ENCODE results near the gene SARM1. TPM values are rescaled to one million over a fixed set of nuclear protein-coding genes. Genes with fewer than 3 reads are reported as not detected.

SARM1 gene
- total and polyA plus RNA-seq, 9 of the 15 experiments (the other 6 are each of a cell fraction or from before 2014, with no cell fraction given), result 0.04 to 0.55 (median 0.11) TPM; not detected in 2

GRCh38 chr17:28357061-28357900 is 14.2 kb upstream of the SARM1 start, which contains the start of gene POLDIP2 (continued):
- TF ChIP-seq ZNF75A (CRISPR knock-in tag; IDR thresholded peaks at IDR 0.05), result no peak
- TF ChIP-seq BRF1 (IDR thresholded peaks at IDR 0.05; ENCODE audit: borderline replicate concordance, extremely low read depth, insufficient read length), result no peak
- TF ChIP-seq BCLAF1 (IDR thresholded peaks at IDR 0.05; ENCODE audit: borderline replicate concordance in 1 of 2, control insufficient read depth in 1 of 2, low read depth in 2 of 2, low read length in 1 of 2), result peak in 1 of 2 experiments; percentile 89; a peak in 1 of 4 replicates
- TF ChIP-seq TGIF2 (CRISPR knock-in tag; IDR thresholded peaks at IDR 0.05), result no peak
- TF ChIP-seq RBFOX2 (IDR thresholded peaks at IDR 0.05; ENCODE audit: low read depth, low read length), result peak; percentile 97
- TF ChIP-seq GTF2A2 (tag; IDR thresholded peaks at IDR 0.05), result no peak
- TF ChIP-seq ZNF780A (CRISPR knock-in tag; IDR thresholded peaks at IDR 0.05), result no peak
- TF ChIP-seq DNMT1 (IDR thresholded peaks at IDR 0.05), result no peak
- no peak for TF ChIP-seq ZNF77 (CRISPR knock-in tag; IDR thresholded peaks at IDR 0.05)
- TF ChIP-seq ZNF280B (CRISPR knock-in tag; IDR thresholded peaks at IDR 0.05), result no peak
- no peak for TF ChIP-seq LEF1 (IDR thresholded peaks at IDR 0.05)
- no peak for TF ChIP-seq SMARCC2 (IDR thresholded peaks at IDR 0.05; ENCODE audit: low read depth)
- TF ChIP-seq SOX6 (IDR thresholded peaks at IDR 0.05), result peak; percentile 29; the same call in 1 of the 2 replicates
- no peak for TF ChIP-seq ZNF830 (CRISPR knock-in tag; IDR thresholded peaks at IDR 0.05)
- peak; percentile 90 for TF ChIP-seq THAP12 (CRISPR knock-in tag; IDR thresholded peaks at IDR 0.05)
- TF ChIP-seq ETS1 (conservative IDR thresholded peaks at IDR 0.05; ENCODE audit: control insufficient read depth, low read depth, low read length), result peak; percentile 80
- TF ChIP-seq TCF7L2 (IDR thresholded peaks at IDR 0.05; ENCODE audit: low read depth, low read length), result no peak
- peak; percentile 60 for TF ChIP-seq POLR2B (IDR thresholded peaks at IDR 0.05; ENCODE audit: low read depth, partially characterized antibody)
- TF ChIP-seq NCOA6 (IDR thresholded peaks at IDR 0.05), result no peak

Measured in K562 (cell line).